Measurements from ENCODE around the gene LGR6.

DNA sequence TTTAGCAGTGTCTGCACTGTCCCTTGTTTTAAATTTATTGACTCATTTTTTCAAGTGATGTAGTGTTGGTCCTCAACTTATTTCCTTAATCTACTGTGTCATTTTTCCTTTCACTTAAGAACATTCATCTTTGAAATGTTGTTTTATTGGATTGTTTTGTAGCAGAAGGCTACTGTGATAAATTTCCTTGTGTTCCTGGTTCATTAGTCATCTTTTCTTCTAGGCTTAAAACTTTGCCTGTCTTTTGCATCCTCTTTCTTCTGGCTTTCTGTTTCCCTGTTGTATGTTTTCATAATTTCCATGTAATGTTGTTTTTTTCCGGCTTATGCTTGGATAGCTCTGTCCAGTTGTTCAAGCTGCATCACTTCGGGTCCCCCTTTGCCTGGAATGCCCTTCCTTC, 86.2 kb downstream of the LGR6 start:
- TF ChIP-seq CTCF (IDR thresholded peaks at IDR 0.05) (no peak), POLR2A (IDR thresholded peaks at IDR 0.05) (no peak)

All from upper lobe of left lung (tissue), 4 donors.